Dedifferentiated amniotic fluid mesenchymal stem cell (primary cell): ENCODE measurements around the gene KYAT1.
"Not testable (repeated sequence)": the region's sequence is repeated elsewhere in the genome, so short reads cannot be mapped to it uniquely, and the experiment has no call there.

Experiments
- DNase-seq: peaks from one replicate; pipeline ENCODE4 v3.0.0-alpha.2; 2016; ENCODE audit errors: extremely low spot score

Gene KYAT1

GRCh38 chr9:128885376-128885775, 3.6 kb upstream of the KYAT1 start:
- DNase-seq: no peak

GRCh38 chr9:128884164-128884563, 2.4 kb upstream of the KYAT1 start:
- no peak for DNase-seq

- DNase-seq: no peak
Measured at GRCh38 chr9:128882677-128883603, 1.2 kb upstream of the KYAT1 start.

GRCh38 chr9:128877852-128878251, 3.9 kb downstream of the KYAT1 start:
- DNase-seq: no peak

- not testable (repeated sequence) for DNase-seq
Measured at GRCh38 chr9:128870941-128871265, 10.8 kb downstream of the KYAT1 start.

GRCh38 chr9:128870128-128870940, 11.4 kb downstream of the KYAT1 start:
- DNase-seq: no peak

- no peak for DNase-seq
Measured at GRCh38 chr9:128863647-128864046, 18.1 kb downstream of the KYAT1 start.

- no peak for DNase-seq
Measured at GRCh38 chr9:128862401-128862851, 19.3 kb downstream of the KYAT1 start.

GRCh38 chr9:128861501-128861900, 20.2 kb downstream of the KYAT1 start:
- DNase-seq: no peak

- DNase-seq: no peak
Measured at GRCh38 chr9:128860937-128861336, 20.8 kb downstream of the KYAT1 start.

GRCh38 chr9:128858476-128858875, 23.3 kb downstream of the KYAT1 start:
- DNase-seq: not testable (repeated sequence)

GRCh38 chr9:128854454-128854853, 27.3 kb downstream of the KYAT1 start:
- not testable (repeated sequence) for DNase-seq

- not testable (repeated sequence) for DNase-seq
Measured at GRCh38 chr9:128852646-128853045, 29.1 kb downstream of the KYAT1 start.

- DNase-seq: peak; percentile 31
Measured at GRCh38 chr9:128851779-128852600, 29.8 kb downstream of the KYAT1 start.

GRCh38 chr9:128851024-128851423, 30.7 kb downstream of the KYAT1 start:
- DNase-seq: not testable (repeated sequence)

GRCh38 chr9:128847803-128848202, 33.9 kb downstream of the KYAT1 start:
- DNase-seq: no peak

GRCh38 chr9:128846680-128847030, 35.1 kb downstream of the KYAT1 start:
- no peak for DNase-seq

GRCh38 chr9:128845186-128845931, 36.4 kb downstream of the KYAT1 start:
- no peak for DNase-seq

GRCh38 chr9:128843171-128843570, 38.6 kb downstream of the KYAT1 start:
- DNase-seq: not testable (repeated sequence)

- no peak for DNase-seq
Measured at GRCh38 chr9:128841694-128842492, 39.9 kb downstream of the KYAT1 start.
